GM18511 (cell line): ENCODE results near the gene SOHLH2.

Source experiments
- ATAC-seq: cut with Tn5 transposase; IDR thresholded peaks from one replicate; pipeline ENCODE4 v1.9.1; 2021; ENCODE audit warnings: mild to moderate bottlenecking, moderate library complexity; ENCODE audit not compliant: unreplicated experiment

SOHLH2 gene

DNA sequence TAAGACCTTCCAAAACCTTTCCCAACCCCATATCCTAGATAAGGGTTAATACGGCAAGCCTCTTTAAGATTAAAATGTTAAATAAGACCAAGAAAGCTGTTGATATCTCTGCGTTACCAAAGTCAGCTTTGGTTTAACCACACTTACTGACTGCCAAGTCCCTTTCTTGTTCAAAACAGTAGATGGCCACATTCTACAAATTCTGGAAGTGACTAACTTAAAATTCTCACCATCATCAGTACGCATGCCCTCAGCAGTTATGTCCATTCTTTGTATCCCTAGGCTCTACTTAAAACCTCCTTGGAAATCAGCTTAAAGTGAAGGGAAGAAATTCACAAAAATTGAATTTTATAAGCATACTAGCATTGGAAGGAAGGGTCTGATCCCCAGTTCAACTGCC lies 23.6 kb downstream of the SOHLH2 start:
- no peak for ATAC-seq

- ATAC-seq = no peak
Observed at GRCh38 chr13:36188441-36188840, 25.9 kb downstream of the SOHLH2 start.

DNA sequence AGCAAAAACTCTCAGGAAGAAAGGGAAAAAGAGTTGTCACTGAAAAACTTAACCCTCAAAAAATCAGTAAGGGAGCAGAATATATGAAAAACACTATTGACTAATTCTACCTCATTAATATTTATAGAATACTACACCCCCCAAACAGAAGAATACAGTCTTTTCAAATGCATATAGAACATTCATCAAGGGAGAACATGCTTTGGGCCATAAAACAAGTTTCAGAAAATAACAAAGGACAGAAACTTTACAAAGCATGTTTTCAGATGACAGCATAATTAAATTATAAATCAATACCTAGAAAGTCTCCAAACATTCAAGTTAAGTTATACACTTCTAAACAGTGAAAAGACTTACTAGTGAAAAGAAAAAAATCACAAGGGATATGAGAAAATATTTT lies 30.5 kb downstream of the SOHLH2 start:
- no peak for ATAC-seq

DNA sequence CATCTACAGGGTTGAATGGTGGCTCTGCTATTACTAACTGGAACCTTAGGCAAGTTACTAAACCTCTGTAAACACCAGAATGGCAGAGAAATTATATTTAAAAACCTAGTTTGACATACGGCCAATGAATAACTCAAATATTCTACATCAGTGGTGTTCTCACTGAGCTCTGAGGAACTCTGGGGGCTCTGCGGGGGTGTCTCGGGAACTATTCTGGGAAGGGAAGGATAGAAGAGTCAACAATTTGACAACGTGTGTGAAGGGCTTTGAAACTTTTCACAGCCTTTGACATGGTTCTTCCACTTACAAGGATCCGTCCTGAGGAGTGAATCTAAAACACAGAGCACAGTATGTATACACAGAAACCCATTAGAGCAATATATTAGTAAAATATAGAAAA lies 38.7 kb downstream of the SOHLH2 start:
- no peak for ATAC-seq

- no peak for ATAC-seq
Observed at GRCh38 chr13:36174923-36175322, 39.4 kb downstream of the SOHLH2 start.

GRCh38 chr13:36173571-36174322 lies 40.6 kb downstream of the SOHLH2 start:
- no peak for ATAC-seq

- ATAC-seq = no peak
Observed at GRCh38 chr13:36166046-36166445, 48.3 kb downstream of the SOHLH2 start.

DNA sequence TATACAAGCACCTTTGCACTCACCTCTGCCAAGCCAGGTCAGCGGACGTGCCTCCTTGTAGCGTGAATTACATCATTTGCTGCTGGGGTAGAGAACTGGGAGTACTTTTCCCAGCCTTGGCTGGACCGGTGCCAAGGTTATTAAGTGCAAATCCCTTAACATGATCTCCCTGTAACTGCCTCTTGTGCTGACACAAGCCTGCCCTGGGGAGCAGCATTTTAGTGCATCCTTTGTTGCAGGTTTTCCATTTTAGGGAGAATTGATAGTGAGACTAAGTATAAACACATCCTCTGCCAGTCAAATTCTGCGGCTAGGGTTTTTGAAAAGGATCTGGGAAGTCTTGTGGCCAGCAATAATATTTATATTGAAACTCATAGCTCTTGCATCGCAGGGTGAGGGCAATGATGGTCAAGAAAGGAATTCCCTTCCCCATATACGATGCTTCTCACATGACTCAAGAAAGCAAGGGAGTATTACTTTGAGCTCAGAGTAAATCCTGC lies 50.5 kb downstream of the SOHLH2 start:
- no peak for ATAC-seq

- ATAC-seq = no peak
Observed at GRCh38 chr13:36163286-36163685, 51.1 kb downstream of the SOHLH2 start.

DNA sequence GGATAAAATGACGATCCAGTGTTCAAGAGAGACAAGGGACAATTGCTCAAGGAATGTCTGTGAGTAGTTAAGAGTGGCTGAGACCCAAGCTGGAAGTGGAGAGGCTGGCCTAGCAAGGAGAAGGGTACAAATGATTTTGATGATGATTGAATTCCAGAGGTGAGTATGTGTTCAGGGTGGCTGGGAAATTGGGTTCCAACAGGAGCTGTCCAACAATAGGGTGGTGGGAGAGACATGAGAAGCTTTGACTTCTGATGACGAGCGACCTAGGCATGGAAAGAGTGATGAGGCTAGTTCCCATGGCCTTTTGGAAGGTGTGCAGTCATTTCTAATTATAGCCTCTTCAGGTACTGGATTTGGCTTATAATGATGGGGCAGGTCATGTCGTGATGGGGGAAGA lies 54.1 kb downstream of the SOHLH2 start:
- ATAC-seq = no peak

DNA sequence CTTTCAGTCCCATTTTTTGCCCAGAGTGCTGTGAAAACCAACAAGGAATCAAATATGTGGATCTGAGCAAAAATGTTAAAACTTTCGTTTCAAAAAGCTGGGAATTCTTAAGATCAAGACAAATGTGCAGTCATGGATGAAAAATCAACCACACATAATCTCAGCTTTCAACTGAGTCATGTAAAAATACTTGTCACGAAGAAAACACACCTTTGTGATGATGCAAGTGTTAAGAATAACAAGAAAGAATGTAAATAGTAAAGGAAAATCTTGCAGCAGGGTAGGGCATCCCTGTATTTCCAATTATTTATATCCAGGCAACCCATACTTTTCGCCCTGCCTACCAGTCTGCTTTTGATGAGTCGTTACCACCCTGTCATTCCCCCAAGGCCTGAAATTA lies 55.7 kb downstream of the SOHLH2 start:
- no peak for ATAC-seq

DNA sequence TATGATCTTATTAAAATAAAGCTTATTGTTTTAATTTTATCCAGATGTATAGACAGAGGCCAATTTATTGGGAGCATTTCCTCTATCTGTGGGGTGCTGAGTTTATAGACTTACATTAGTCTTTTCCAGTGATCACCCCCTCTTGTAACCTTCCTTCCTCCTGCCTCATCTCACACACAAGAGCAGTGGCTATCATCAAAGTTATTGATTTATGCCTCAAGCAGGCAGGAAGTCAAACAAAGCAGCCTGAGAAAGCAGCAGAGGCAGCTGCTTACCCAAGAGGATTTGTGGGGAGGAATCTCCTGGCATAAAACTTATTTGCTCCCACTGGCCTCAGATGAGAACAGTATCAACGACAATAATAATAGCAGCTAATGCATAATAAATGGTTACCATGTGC lies 56.9 kb downstream of the SOHLH2 start:
- no peak for ATAC-seq

- ATAC-seq = no peak
Observed at GRCh38 chr13:36154567-36155291, 59.6 kb downstream of the SOHLH2 start.

- no peak for ATAC-seq
Observed at GRCh38 chr13:36151591-36151990, 62.8 kb downstream of the SOHLH2 start.

GRCh38 chr13:36148446-36148845 lies 65.9 kb downstream of the SOHLH2 start:
- ATAC-seq = no peak

DNA sequence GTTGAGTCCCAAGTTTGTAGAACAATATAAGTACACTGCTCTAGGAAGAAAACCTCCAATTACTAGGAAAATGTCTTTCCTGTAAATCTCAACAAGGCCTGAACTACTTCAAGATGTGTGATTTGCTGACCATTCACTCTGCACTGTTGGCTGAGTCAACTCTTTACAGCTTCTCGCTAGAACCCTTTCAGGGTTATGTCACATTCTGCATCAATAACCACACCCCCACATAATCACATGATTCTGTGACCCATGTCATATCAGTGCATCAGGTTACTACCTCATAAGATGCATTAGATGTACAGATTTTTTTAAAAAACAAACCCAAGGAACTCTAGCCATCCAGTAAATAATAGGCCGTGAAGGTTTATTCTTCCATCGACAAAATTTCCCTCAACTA lies 67.0 kb downstream of the SOHLH2 start:
- ATAC-seq = no peak

DNA sequence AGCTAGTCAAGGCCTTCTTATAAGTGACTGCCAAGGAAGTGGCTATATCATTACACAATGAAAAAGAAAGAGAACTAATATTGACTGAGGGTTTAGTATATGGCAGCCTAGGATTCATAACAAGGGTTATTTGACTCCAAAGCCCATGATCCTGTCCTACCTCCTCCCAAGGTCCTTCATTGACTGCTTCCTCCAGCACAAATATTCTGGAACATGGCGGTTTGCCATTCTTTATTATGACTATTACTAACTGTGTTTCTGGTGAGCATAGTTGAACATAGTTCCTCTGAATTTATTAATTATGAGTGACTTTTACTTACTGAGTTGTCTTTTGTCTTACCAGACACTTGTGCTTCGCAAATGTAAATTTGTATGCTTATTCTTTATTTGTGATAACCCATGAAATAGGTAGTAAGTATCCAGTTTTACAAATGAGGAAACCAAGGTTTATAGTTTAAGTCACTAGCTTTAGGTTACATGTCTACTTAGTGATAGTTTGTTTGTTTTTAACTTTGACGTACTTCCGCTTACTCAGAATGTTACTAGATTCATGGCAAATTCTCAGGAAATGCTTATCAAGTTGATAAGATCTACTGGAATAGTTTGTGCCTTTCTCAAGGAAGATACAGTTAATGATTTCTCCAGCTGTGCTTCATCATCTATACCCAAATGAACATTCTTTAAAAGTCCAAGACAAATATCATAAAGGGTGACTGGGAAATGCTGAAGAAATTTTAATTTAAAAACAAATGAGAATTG lies 67.7 kb downstream of the SOHLH2 start:
- no peak for ATAC-seq

GRCh38 chr13:36143738-36144137 lies 70.6 kb downstream of the SOHLH2 start:
- ATAC-seq = no peak

DNA sequence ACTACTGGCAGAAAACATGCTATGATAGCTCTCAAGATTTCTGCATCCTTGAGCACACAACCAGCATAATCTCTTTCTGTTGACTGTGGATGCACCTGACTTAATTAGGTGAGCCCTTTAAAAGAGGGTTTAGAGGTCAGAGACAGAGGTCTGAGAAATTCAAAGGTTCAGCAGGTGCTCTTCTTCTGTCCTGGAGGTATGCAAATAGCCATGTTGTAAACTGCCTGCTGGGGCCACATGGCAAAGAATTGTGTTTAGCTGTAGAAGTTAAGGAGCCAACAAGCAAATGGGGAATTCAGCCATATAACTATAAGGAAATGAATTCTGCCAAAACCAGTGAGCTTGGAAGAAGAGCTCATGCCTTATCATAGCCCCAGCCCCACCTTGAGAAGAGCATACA lies 71.6 kb downstream of the SOHLH2 start:
- ATAC-seq = no peak

DNA sequence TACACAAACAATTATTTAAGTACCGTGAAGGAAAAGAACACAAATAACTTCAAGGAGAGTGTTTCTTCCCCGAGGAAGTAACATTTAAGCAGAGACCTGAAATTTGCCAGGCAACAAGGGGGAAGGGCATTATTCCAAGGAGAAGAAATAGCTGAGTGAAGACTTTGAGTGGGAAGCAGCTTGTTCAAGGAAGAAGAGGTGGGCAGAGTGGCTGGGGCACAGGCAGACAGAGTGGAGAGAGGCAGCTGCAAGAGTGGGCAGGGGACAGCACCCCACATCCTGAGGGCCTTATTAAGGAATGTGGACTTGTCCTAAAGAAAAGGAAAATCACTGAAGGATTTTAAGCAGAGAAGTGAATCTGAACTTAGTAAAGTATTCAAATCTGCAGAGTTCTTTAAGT lies 78.5 kb downstream of the SOHLH2 start:
- ATAC-seq = no peak

DNA sequence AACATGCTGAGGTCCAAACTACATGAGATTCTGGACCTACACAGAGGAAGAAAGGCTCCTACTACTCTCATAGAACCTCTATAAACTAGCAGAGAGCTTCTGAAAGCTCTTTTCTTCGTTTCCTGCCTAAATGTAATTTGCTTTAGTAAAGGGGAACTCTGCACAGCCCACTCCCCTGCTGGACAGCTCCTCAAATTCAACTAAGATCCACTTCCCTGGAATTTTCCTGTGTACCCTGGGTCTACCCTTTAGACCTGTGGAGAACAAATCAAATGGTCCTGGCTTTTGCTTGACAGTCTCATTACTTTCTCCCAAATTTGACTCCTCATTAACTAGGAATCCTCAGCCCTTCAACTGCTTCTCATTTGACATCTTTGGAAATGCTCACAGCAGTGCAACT lies 79.7 kb downstream of the SOHLH2 start:
- ATAC-seq = no peak
